Measurements from ENCODE around the gene TECTA. TPM values are rescaled to one million over a fixed set of nuclear protein-coding genes. Genes with fewer than 3 reads are reported as not detected.

Gene TECTA
- polyA plus RNA-seq, 3 donors, result 0.45 TPM; not detected in 2

- H3K9me3 Mint-ChIP-seq, result peaks cover 2 to 12% (median 8%) of the 10 kb centered on the region in 7 donors
- H3K27me3 Mint-ChIP-seq (ENCODE audit: low read depth in 3 of 3), result peaks cover 1 to 13% (median 4%) of the 10 kb centered on the region in 3 donors
- H3K9ac ChIP-seq (ENCODE audit: insufficient read depth, low read length, poor library complexity, severe bottlenecking), result no peak overlapping the region
- DNase-seq, result no peak
- no peaks in the 10 kb centered on the region for H4K20me1 ChIP-seq (ENCODE audit: insufficient read depth, low read length)
- no peaks in the 10 kb centered on the region for H3K36me3 Mint-ChIP-seq
- no peaks in the 10 kb centered on the region for H3K4me1 ChIP-seq (ENCODE audit: control insufficient read depth in 1 of 2, insufficient read depth in 2 of 2, low read length in 2 of 2)
- H3K4me2 ChIP-seq (replicated peaks; ENCODE audit: extremely low read depth, low read length, poor library complexity, severe bottlenecking), result no peak overlapping the region
- no peak overlapping the region for H3K4me3 ChIP-seq (replicated peaks in 1 of 3; ENCODE audit: low read depth in 2 of 3, low read length in 3 of 3)
- no peak overlapping the region for H2AFZ ChIP-seq (ENCODE audit: insufficient read depth, low read depth, low read length, poor library complexity, severe bottlenecking)
- H3K9me3 ChIP-seq (replicated peaks in 1 of 2; ENCODE audit: control insufficient read depth in 1 of 2, insufficient read depth in 1 of 2, low read length in 2 of 2), result peaks cover 8 to 10% of the 10 kb centered on the region in 2 donors
- H3K4me1 Mint-ChIP-seq, result no peaks in the 10 kb centered on the region
- no peak overlapping the region for H3K27ac Mint-ChIP-seq
- no peak for TF ChIP-seq CTCF (IDR thresholded peaks at IDR 0.05)
- H3K4me3 Mint-ChIP-seq, result no peak overlapping the region
- H3K27ac ChIP-seq (ENCODE audit: low read depth in 1 of 2, low read length in 2 of 2), result no peak overlapping the region
- no peaks in the 10 kb centered on the region for H3K79me2 ChIP-seq (ENCODE audit: insufficient read depth, low read length)
- 82% methylated on average over 3 of the region's 6 CpGs for WGBS (ENCODE audit: insufficient coverage)
- peaks cover 0 to under 1% of the 10 kb centered on the region in 2 donors for H3K27me3 ChIP-seq (ENCODE audit: control insufficient read depth in 2 of 2, insufficient read depth in 2 of 2, low read length in 2 of 2)
- no peaks in the 10 kb centered on the region for H3K36me3 ChIP-seq (replicated peaks in 1 of 2; ENCODE audit: control insufficient read depth in 1 of 2, insufficient read depth in 2 of 2, low read length in 2 of 2)
- intact Hi-C loops (cut with micrococcal nuclease), result loop anchor here in 1 of 2 donors (10.0 kb wide), 1 partner anchor 603 kb away; the partner anchor contains the start of gene GRIK4
Observed at GRCh38 chr11:121117788-121118187, 16.7 kb downstream of the TECTA start.

GRCh38 chr11:121119440-121119839 lies 18.4 kb downstream of the TECTA start:
- Mint-ChIP-seq H3K27me3 (ENCODE audit: low read depth in 3 of 3) (peaks cover 0 to 6% (median 3%) of the 10 kb centered on the region in 3 donors), H3K4me3 (no peak overlapping the region), H3K27ac (no peak overlapping the region), H3K4me1 (no peaks in the 10 kb centered on the region), H3K36me3 (no peaks in the 10 kb centered on the region), H3K9me3 (peaks cover 5 to 16% (median 8%) of the 10 kb centered on the region in 7 donors)
- no peaks in the 10 kb centered on the region for H4K20me1 ChIP-seq (ENCODE audit: insufficient read depth, low read length)
- WGBS (ENCODE audit: insufficient coverage), result 40% methylated on average over 1 of the region's 1 CpG
- H3K9ac ChIP-seq (ENCODE audit: insufficient read depth, low read length, poor library complexity, severe bottlenecking), result no peak overlapping the region
- no peak overlapping the region for H3K27ac ChIP-seq (ENCODE audit: low read depth in 1 of 2, low read length in 2 of 2)
- no peak overlapping the region for H3K4me2 ChIP-seq (replicated peaks; ENCODE audit: extremely low read depth, low read length, poor library complexity, severe bottlenecking)
- no peaks in the 10 kb centered on the region for H3K36me3 ChIP-seq (replicated peaks in 1 of 2; ENCODE audit: control insufficient read depth in 1 of 2, insufficient read depth in 2 of 2, low read length in 2 of 2)
- TF ChIP-seq CTCF (IDR thresholded peaks at IDR 0.05), result no peak
- H3K9me3 ChIP-seq (replicated peaks in 1 of 2; ENCODE audit: control insufficient read depth in 1 of 2, insufficient read depth in 1 of 2, low read length in 2 of 2), result peaks cover 10% of the 10 kb centered on the region in 2 donors
- DNase-seq, result no peak
- H3K79me2 ChIP-seq (ENCODE audit: insufficient read depth, low read length), result no peaks in the 10 kb centered on the region
- H3K4me3 ChIP-seq (replicated peaks in 1 of 3; ENCODE audit: low read depth in 2 of 3, low read length in 3 of 3), result no peak overlapping the region
- H3K27me3 ChIP-seq (ENCODE audit: control insufficient read depth in 2 of 2, insufficient read depth in 2 of 2, low read length in 2 of 2), result no peaks in the 10 kb centered on the region
- H2AFZ ChIP-seq (ENCODE audit: insufficient read depth, low read depth, low read length, poor library complexity, severe bottlenecking), result no peak overlapping the region
- no peaks in the 10 kb centered on the region for H3K4me1 ChIP-seq (ENCODE audit: control insufficient read depth in 1 of 2, insufficient read depth in 2 of 2, low read length in 2 of 2)
- intact Hi-C loops (cut with micrococcal nuclease), result loop anchor here in 1 of 2 donors (10.0 kb wide), 1 partner anchor 605 kb away; the partner anchor contains the start of gene GRIK4

Data from CD14-positive monocyte (primary cell).